Endothelial cell of umbilical vein (primary cell): ENCODE data around the gene SGSM2.

ENCODE experiments used
- EZH2 ChIP-seq: IDR thresholded peaks from 2 replicates; pipeline ENCODE4 v1.6.1; 2012; ENCODE audit warnings: borderline replicate concordance, low read depth, mild to moderate bottlenecking, moderate library complexity, low read length, inconsistent platforms; ENCODE audit not compliant: severe bottlenecking
- FOS ChIP-seq: IDR thresholded peaks from 2 replicates; pipeline ENCODE4 v1.6.1; 2011; ENCODE audit warnings: mild to moderate bottlenecking, low read length, moderate library complexity, borderline replicate concordance; ENCODE audit not compliant: insufficient read depth
- POLR2A ChIP-seq: IDR thresholded peaks from 2 replicates; pipeline ENCODE4 v1.6.1; 2012; ENCODE audit warnings: low read depth, mild to moderate bottlenecking, control low read depth, low read length
- POLR2AphosphoS5 ChIP-seq: IDR thresholded peaks from 2 replicates; pipeline ENCODE4 v1.6.1; 2012; ENCODE audit warnings: low read depth, mild to moderate bottlenecking, control low read depth, low read length, moderate library complexity; ENCODE audit not compliant: insufficient read depth
- TF ChIP-seq, protein P1 (sequence below), 2 donors: IDR thresholded peaks; 1 replicate in 1 of 2; 2 replicates in 1 of 2; pipeline ENCODE4 v1.5.1; 2011; ENCODE audit warnings: low read length in 2 of 2, mild to moderate bottlenecking in 2 of 2, moderate library complexity in 2 of 2, control low read depth in 1 of 2, inconsistent platforms in 1 of 2, low read depth in 1 of 2; ENCODE audit not compliant: insufficient read depth in 1 of 2; ENCODE audit errors: extremely low read depth in 1 of 2

DNA sequence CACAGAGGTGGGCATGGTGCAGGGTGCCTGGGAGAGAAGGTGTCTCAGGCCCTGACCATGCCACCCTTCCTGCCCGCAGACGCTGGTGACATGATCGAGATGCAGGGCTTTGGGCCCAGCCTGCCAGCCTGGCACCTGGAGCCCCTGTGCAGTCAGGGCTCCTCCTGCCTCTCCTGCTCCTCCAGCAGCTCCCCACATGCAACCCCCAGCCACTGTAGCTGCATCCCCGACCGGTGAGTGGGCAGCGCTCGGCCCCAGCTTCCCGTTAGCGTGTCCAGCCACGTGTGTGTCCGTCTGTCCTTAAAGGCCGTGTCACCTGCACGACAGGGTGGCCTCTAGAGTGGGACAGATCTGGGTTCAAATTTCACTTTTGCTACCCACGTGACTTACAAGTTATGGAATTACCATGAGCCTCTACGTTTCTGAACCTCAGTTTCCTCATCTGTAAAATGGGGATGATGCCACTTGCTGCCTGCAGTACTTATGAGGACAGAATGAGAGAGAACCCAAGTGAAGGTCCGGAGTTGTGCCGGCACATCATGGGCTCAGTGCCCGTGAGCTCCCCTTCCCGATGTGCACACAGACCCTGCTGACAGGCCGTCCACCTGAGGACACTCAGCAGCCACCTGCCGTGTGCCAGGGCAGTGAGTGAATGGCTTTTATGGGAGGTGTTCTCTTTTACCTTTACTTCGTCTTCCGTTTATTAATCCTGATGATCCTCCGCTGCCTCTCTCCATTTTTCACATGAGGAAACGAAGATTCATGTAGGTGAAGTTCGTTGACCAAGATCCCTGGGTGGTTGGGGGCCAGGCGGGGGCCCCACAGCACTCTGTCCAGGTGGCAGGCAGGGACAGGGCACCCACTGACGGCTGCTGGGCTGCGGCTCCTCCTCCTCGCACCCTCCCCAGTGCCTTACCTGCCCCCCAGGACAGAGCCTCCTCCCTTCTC is 34.2 kb downstream of the SGSM2 start:
- TF ChIP-seq, protein P1, sequence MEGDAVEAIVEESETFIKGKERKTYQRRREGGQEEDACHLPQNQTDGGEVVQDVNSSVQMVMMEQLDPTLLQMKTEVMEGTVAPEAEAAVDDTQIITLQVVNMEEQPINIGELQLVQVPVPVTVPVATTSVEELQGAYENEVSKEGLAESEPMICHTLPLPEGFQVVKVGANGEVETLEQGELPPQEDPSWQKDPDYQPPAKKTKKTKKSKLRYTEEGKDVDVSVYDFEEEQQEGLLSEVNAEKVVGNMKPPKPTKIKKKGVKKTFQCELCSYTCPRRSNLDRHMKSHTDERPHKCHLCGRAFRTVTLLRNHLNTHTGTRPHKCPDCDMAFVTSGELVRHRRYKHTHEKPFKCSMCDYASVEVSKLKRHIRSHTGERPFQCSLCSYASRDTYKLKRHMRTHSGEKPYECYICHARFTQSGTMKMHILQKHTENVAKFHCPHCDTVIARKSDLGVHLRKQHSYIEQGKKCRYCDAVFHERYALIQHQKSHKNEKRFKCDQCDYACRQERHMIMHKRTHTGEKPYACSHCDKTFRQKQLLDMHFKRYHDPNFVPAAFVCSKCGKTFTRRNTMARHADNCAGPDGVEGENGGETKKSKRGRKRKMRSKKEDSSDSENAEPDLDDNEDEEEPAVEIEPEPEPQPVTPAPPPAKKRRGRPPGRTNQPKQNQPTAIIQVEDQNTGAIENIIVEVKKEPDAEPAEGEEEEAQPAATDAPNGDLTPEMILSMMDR (IDR thresholded peaks at IDR 0.05; ENCODE audit: extremely low read depth in 1 of 2, insufficient read depth in 1 of 2, low read depth in 1 of 2, low read length in 2 of 2): no peak
- TF ChIP-seq POLR2A: no peak
- no peak for TF ChIP-seq EZH2
- no peak for TF ChIP-seq POLR2AphosphoS5
- TF ChIP-seq FOS: no peak
